GM12801 (cell line): ENCODE measurements around the gene THYN1.

Experiments used
- CTCF ChIP-seq: IDR thresholded peaks from one replicate; pipeline ENCODE4 v1.5.1; 2011; ENCODE audit warnings: control low read depth; ENCODE audit not compliant: insufficient read length; ENCODE audit errors: extremely low read depth

Gene THYN1

GRCh38 chr11:134289167-134289566, 36.0 kb upstream of the THYN1 start:
- TF ChIP-seq CTCF: no peak

- no peak for TF ChIP-seq CTCF
Measured at GRCh38 chr11:134288486-134288885, 35.3 kb upstream of the THYN1 start.

GRCh38 chr11:134287561-134287960, 34.4 kb upstream of the THYN1 start:
- no peak for TF ChIP-seq CTCF

GRCh38 chr11:134283461-134284230, 30.5 kb upstream of the THYN1 start:
- no peak for TF ChIP-seq CTCF

GRCh38 chr11:134282121-134283045, 29.2 kb upstream of the THYN1 start:
- TF ChIP-seq CTCF: no peak

- no peak for TF ChIP-seq CTCF
Measured at GRCh38 chr11:134278356-134278755, 25.2 kb upstream of the THYN1 start.

- TF ChIP-seq CTCF: no peak
Measured at GRCh38 chr11:134277183-134278001, 24.2 kb upstream of the THYN1 start.
